HG03558 (cell line): ENCODE measurements around the gene ADO.

Experiments used
- ATAC-seq: cut with Tn5 transposase; IDR thresholded peaks from one replicate; pipeline ENCODE4 v1.9.1; 2021; ENCODE audit warnings: moderate number of reproducible peaks; ENCODE audit not compliant: unreplicated experiment; ENCODE audit errors: extremely low read depth

ADO gene

DNA sequence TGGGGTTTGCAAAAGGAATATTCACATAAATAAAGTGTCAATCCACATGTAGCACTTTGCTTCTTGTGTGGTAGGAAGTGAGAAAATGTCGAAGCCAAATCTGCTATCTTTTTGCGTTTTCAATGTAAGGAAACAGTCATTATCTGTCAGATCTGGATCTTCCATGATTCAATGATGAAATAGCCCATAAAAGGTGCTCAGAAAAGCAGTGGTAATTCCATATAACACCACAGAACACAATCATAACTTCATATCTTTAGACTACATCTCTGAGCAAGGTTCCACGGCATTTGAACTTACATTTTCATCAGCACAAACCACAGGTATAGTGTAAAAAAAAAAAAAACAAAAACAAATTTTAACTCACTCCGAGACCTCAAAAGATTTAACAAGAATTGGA, 51.5 kb downstream of the ADO start:
- no peak for ATAC-seq
